ENCODE results near the gene PFKP.

- no peak for TF ChIP-seq CTCF (IDR thresholded peaks at IDR 0.05)
- no peak for TF ChIP-seq EZH2phosphoT487 (IDR thresholded peaks at IDR 0.05)
Measured at GRCh38 chr10:3154666-3155065, 87.3 kb downstream of the PFKP start.

Data from neural progenitor cell (in vitro differentiated cells).